ENCODE data around the gene BHLHA9.

The BHLHA9 gene

GRCh38 chr17:1256699-1257098 is 13.5 kb upstream of the BHLHA9 start:
- no peak for DNase-seq

GRCh38 chr17:1260086-1260769 is 10.0 kb upstream of the BHLHA9 start:
- no peak for DNase-seq

GRCh38 chr17:1260770-1261161 is 9.5 kb upstream of the BHLHA9 start:
- no peak for DNase-seq

- no peak for DNase-seq
Observed at GRCh38 chr17:1264196-1264595, 6.0 kb upstream of the BHLHA9 start.

- no peak for DNase-seq
Observed at GRCh38 chr17:1267471-1267943, 2.7 kb upstream of the BHLHA9 start.

- no peak for DNase-seq
Observed at GRCh38 chr17:1271030-1271423, 783 bp downstream of the BHLHA9 start.

GRCh38 chr17:1271441-1271840 is 1.2 kb downstream of the BHLHA9 start:
- no peak for DNase-seq

GRCh38 chr17:1272701-1273100 is 2.5 kb downstream of the BHLHA9 start:
- no peak for DNase-seq

- DNase-seq = no peak
Observed at GRCh38 chr17:1273492-1274244, 3.4 kb downstream of the BHLHA9 start.

GRCh38 chr17:1274245-1274608 is 4.0 kb downstream of the BHLHA9 start:
- DNase-seq = no peak

GRCh38 chr17:1275205-1275961 is 5.1 kb downstream of the BHLHA9 start:
- no peak for DNase-seq

GRCh38 chr17:1275962-1276736 is 5.9 kb downstream of the BHLHA9 start:
- peak; percentile 15 to 70 for DNase-seq

- DNase-seq = no peak
Observed at GRCh38 chr17:1280652-1281051, 10.4 kb downstream of the BHLHA9 start.

GRCh38 chr17:1286379-1287106 is 16.3 kb downstream of the BHLHA9 start:
- DNase-seq = no peak

GRCh38 chr17:1289695-1290094 is 19.5 kb downstream of the BHLHA9 start:
- no peak for DNase-seq

GRCh38 chr17:1290676-1291075 is 20.4 kb downstream of the BHLHA9 start:
- no peak for DNase-seq

GRCh38 chr17:1294157-1294717 is 24.0 kb downstream of the BHLHA9 start:
- DNase-seq = no peak

GRCh38 chr17:1298606-1299005 is 28.4 kb downstream of the BHLHA9 start:
- DNase-seq = no peak

GRCh38 chr17:1299552-1300370 is 29.5 kb downstream of the BHLHA9 start:
- no peak for DNase-seq

- DNase-seq = no peak
Observed at GRCh38 chr17:1300371-1300905, 30.2 kb downstream of the BHLHA9 start.

- DNase-seq = no peak
Observed at GRCh38 chr17:1301546-1301945, 31.3 kb downstream of the BHLHA9 start.
